Fibroblast of peridontal ligament (primary cell): ENCODE measurements around the gene TTC33.
"Not testable (repeated sequence)": the region's sequence is repeated elsewhere in the genome, so short reads cannot be mapped to it uniquely, and the experiment has no call there.

Source experiments
- DNase-seq: peaks from one replicate; pipeline ENCODE4 v3.0.0-alpha.2; 2010; ENCODE audit errors: extremely low read depth

The TTC33 gene

DNA sequence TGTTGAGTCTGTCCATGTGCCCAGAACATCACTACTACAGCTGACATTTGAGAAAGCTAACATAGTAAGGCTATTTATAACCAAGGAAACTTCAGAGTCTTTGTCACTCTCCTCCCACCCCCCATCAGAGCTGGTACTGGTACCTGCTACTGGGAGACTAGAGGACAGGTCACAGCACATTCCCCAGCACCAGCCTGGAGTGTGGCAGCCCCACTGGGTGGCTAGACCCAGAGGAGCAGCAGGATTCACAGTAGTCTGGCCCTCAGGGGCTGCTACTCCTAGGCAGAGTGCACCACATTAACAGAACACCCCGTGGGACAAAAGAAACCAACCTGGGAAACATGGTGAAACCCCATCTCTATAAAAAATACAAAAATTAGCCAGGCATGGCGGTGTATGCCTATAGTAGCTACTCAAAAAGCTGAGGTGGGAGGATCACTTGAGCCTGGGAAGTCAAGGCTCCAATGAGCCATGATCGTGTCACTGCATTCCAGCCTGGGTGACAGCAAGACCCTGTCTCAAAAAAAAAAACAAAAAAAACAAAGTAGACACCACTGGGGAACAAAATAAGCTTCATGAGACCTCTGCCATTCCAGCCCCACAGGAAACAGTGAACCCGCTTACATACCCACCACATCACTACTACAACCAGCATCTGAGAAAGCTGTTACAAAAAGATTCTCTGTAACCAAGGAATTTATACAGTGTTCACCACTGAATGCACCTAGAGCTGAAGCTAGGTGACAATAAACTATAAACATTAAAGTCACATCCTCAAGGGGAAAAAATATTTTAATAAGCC, 102.3 kb downstream of the TTC33 start:
- DNase-seq = no peak

- DNase-seq = no peak
Observed at GRCh38 chr5:40652441-40653220, 103.1 kb downstream of the TTC33 start.

- DNase-seq = no peak
Observed at GRCh38 chr5:40651201-40651600, 104.6 kb downstream of the TTC33 start.

GRCh38 chr5:40649463-40650030, 106.2 kb downstream of the TTC33 start:
- peak; percentile 59 for DNase-seq

DNA sequence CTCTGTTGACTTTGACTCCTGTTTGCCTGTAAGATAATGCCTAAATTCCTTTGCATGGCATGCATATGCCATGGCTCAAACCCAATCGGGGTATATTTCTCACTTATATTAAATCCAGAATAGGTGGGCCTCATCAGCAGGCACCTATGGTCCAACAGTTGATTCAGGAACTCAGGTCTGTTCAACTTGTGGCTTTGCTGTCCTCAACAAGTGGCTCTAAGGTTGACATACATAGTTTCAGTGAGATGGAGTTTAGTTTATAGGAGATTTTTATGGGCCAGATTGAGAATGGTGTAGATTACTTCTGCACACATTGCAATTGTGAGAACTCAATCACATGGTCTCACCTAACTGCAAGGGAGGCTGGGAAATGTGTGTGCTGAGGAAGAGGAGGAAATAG, 107.6 kb downstream of the TTC33 start:
- no peak for DNase-seq

GRCh38 chr5:40646266-40646665, 109.5 kb downstream of the TTC33 start:
- no peak for DNase-seq

- not testable (repeated sequence) for DNase-seq
Observed at GRCh38 chr5:40639531-40639930, 116.2 kb downstream of the TTC33 start.

- DNase-seq = no peak
Observed at GRCh38 chr5:40634593-40634992, 121.2 kb downstream of the TTC33 start.

GRCh38 chr5:40634154-40634553, 121.6 kb downstream of the TTC33 start:
- DNase-seq = no peak

DNA sequence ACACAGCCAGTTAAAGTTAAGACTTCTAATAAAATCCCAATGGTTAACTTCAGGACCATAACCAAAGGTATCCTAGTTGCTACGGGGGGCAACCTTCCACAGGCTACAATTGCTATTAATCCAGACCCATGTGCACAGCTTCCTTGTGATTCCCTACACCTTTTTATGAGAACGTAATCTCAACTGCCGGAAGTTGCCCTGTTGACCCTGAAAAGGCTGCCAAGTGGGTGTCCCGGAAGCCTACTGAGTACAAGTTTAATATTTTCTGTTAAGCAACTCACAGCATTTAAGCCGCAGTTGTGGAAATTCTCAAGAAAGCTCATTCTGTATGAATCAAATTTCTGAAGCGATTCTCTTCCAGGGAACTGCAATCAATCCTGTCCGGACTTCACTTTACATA, 124.5 kb downstream of the TTC33 start:
- no peak for DNase-seq

GRCh38 chr5:40630126-40630525, 125.6 kb downstream of the TTC33 start:
- DNase-seq = no peak

- no peak for DNase-seq
Observed at GRCh38 chr5:40628407-40628806, 127.4 kb downstream of the TTC33 start.

DNA sequence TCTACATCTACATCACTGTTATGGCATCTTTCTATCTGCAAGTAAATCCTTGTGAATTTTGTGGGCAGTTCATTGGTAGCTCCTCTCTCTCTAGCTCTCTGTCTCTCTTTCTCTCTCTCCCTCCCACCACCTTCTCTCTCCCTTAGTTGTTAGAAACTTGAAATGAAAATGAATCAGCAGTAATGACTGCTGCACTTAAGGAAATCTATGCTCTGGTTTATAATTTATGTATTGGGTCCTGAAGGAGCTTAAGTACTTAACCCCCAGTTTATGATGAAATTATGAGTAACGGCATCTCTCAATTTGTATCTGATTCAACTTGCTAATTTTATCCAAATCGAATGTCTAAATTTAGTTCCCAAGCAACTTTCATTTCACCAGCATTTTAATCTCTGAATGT, 128.1 kb downstream of the TTC33 start:
- peak; percentile 52 for DNase-seq

DNA sequence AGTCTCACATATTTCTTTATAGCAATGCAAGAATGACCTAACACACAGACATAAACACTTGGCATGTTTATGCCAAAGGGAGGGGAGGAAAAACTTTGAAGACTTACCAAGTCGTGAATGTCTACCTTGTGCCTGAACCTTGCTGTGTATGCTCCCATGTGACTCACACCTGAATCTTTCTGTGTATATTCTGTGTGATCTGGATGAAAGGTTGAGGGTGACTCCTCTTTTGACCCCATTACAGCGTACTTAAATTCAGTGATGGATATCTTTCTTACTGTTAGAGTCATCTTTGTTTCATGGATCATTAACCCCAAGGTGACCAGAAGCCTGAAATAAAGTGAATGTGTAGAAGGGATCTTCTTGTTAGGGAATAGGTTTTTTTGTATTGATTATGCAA, 129.0 kb downstream of the TTC33 start:
- DNase-seq = no peak

DNA sequence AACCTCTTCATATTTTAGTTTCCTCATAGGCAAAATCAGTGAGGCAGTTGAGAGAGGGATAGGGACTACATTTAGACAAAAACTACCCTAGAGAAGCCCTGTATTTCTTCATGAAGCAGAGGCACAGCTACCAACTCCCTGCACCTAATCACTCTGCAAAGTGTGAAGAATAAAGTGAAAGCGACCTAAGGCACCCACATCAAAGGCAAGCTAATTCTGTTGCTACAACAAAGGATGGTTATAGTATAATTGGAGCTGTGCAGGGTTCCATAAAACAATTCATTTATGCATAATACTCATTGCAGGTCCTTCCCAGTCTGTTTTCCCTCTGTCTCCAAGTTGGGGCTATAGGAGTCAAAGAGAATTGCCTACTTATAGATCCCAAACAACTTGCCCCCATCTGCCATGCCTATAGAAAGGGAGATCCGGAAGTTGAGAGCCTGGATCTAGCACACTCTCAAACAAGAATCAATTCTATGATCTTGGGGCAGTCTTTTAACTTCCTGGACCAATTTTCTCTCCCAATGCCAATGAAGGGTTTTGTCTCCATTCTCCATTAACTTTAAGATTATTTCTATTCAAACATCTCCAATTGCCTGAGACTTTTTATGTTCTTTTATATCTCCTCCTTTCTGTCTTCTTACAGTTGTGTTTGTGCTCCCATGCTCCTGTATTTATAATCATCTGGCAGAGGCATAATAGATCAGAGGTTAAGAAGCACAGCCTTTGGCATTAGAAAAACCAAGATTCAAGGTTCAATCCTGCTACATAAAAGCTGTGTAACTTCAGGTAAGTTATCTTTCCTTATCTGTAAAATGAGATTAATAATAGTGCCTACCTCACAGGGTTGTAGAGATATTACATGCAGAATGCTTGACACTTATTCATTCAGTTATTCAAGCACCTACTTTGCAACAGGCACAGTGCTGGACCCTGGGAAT, 132.0 kb downstream of the TTC33 start:
- DNase-seq = no peak

DNA sequence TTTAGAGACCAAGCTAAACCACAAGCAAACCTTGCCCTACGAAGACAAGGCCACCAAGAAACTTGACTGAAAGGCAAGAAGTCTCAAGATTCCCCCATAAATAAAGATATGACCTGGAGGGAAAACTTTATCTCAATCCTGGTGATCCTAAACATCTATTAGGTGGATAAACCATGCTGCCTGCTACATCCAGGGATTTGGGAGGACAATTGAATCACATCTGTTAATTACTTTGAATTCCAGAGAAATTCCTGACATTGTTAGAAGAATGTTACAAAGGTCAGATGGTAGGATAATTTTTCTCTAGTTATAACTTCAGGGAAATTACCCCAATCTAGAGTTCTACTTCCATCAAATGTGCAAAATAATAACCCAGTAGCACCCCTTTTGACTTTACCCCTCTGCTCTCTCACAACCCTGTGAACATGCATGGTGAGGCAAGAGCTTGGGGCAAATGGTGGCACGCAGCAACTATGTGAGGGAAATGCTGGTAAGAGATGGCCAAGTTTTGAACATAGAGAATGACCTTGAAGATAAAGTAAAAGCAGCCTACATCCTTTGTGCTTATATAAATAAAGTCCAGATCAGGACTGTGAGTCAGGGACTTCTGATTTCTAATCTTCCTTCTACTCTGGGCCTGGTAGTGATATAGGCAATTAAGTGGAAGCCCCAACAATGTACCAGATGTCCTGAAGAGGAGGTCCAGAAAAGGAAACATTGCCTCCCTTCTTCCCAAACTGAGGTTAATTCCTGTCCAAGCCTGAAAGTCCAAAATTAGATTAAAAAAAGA, 133.1 kb downstream of the TTC33 start:
- no peak for DNase-seq

GRCh38 chr5:40619421-40619820, 136.3 kb downstream of the TTC33 start:
- DNase-seq = no peak

DNA sequence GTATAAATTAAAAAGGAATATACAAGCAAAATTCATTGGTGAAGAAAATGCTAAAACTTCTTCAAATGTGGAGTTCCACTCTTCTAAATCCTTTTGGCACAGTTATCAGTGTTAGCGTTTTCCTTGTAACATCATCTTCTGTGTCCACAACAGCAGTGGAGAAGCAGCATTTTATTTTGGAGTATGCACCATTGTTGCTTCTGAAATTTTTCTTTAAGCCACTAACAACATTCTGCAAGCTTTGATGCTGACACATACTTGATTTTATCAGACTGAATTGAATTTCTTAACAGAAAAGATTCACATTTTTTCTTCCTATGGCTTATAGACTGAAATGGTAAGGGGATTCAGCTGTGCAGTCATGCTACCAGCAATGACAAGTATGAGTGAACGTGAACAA, 136.8 kb downstream of the TTC33 start:
- no peak for DNase-seq

GRCh38 chr5:40616781-40617180, 139.0 kb downstream of the TTC33 start:
- DNase-seq = no peak

- DNase-seq = peak; percentile 30
Observed at GRCh38 chr5:40615586-40616170, 140.1 kb downstream of the TTC33 start.
